H9 (cell line): Measurements from ENCODE around the gene STX17. TPM values are rescaled to one million over a fixed set of nuclear protein-coding genes. Genes with fewer than 3 reads are reported as not detected.

ENCODE experiments used
- DNase-seq: peaks from one replicate; pipeline ENCODE4 v3.0.0-alpha.2; 2017
- H2AFZ ChIP-seq: one replicate; pipeline ENCODE4 v1.6.1; 2013; ENCODE audit warnings: mild to moderate bottlenecking, low read length, control low read depth, moderate library complexity
- H2AK5ac ChIP-seq: 2 replicates; pipeline ENCODE4 v1.6.1; 2013; ENCODE audit warnings: low read length, control low read depth, mixed read lengths; ENCODE audit not compliant: insufficient read length
- H2BK120ac ChIP-seq: one replicate; pipeline ENCODE4 v1.6.1; 2013; ENCODE audit warnings: low read depth, mild to moderate bottlenecking, low read length, control low read depth, inconsistent platforms; ENCODE audit not compliant: poor library complexity, severe bottlenecking
- H2BK12ac ChIP-seq: 2 replicates; pipeline ENCODE4 v1.6.1; 2013; ENCODE audit warnings: low read length, control low read depth, mixed read lengths, low read depth; ENCODE audit not compliant: insufficient read length
- H2BK15ac ChIP-seq: 2 replicates; pipeline ENCODE4 v1.6.1; 2013; ENCODE audit warnings: low read depth, low read length, control low read depth
- H2BK20ac ChIP-seq: one replicate; pipeline ENCODE4 v1.6.1; 2013; ENCODE audit warnings: low read depth, mild to moderate bottlenecking, low read length, control low read depth, inconsistent platforms; ENCODE audit not compliant: poor library complexity, severe bottlenecking
- H2BK5ac ChIP-seq: 2 replicates; pipeline ENCODE4 v1.6.1; 2013; ENCODE audit warnings: low read length, control low read depth, mixed read lengths; ENCODE audit not compliant: insufficient read length
- H3K14ac ChIP-seq: 2 replicates; pipeline ENCODE4 v1.6.1; 2013; ENCODE audit warnings: low read length, control low read depth; ENCODE audit not compliant: insufficient read depth
- H3K18ac ChIP-seq: 2 replicates; pipeline ENCODE4 v1.6.1; 2013; ENCODE audit warnings: low read depth, mild to moderate bottlenecking, mixed read lengths, low read length, control low read depth; ENCODE audit not compliant: insufficient read length
- H3K23ac ChIP-seq: 2 replicates; pipeline ENCODE4 v1.6.1; 2013; ENCODE audit warnings: low read length, control low read depth, mixed read lengths, low read depth; ENCODE audit not compliant: insufficient read length
- H3K23me2 ChIP-seq: 2 replicates; pipeline ENCODE4 v1.6.1; 2013; ENCODE audit warnings: low read depth, mild to moderate bottlenecking, mixed read lengths, low read length, control low read depth; ENCODE audit not compliant: insufficient read length, poor library complexity, severe bottlenecking
- H3K27ac ChIP-seq: 2 replicates; pipeline ENCODE4 v1.5.1; 2013; ENCODE audit warnings: low read length, control low read depth, mixed read lengths, low read depth; ENCODE audit not compliant: insufficient read length
- H3K27me3 ChIP-seq: 2 replicates; pipeline ENCODE4 v1.6.1; 2013; ENCODE audit warnings: low read length, control low read depth, inconsistent platforms; ENCODE audit not compliant: insufficient read depth
- H3K4ac ChIP-seq: 2 replicates; pipeline ENCODE4 v1.6.1; 2013; ENCODE audit warnings: low read depth, mild to moderate bottlenecking, control low read depth, inconsistent platforms, low read length, moderate library complexity
- H3K4me1 ChIP-seq: 2 replicates; pipeline ENCODE4 v1.6.1; 2013; ENCODE audit warnings: low read length, control low read depth, inconsistent platforms; ENCODE audit not compliant: insufficient read depth
- H3K4me2 ChIP-seq: 2 replicates; pipeline ENCODE4 v1.6.1; 2013; ENCODE audit warnings: low read length, control low read depth, mixed read lengths; ENCODE audit not compliant: insufficient read length, insufficient read depth
- H3K56ac ChIP-seq: 2 replicates; pipeline ENCODE4 v1.6.1; 2013; ENCODE audit warnings: low read depth, mild to moderate bottlenecking, mixed read lengths, low read length, control low read depth; ENCODE audit not compliant: insufficient read length
- H3K79me1 ChIP-seq: 2 replicates; pipeline ENCODE4 v1.6.1; 2013; ENCODE audit warnings: low read depth, mild to moderate bottlenecking, moderate library complexity, low read length, control low read depth, inconsistent platforms; ENCODE audit not compliant: insufficient read depth, poor library complexity, severe bottlenecking
- H3K79me2 ChIP-seq: 2 replicates; pipeline ENCODE4 v1.6.1; 2013; ENCODE audit warnings: low read length, control low read depth, inconsistent platforms; ENCODE audit not compliant: insufficient read depth
- H3K9ac ChIP-seq: 2 replicates; pipeline ENCODE4 v1.6.1; 2013; ENCODE audit warnings: low read length, control low read depth, mixed read lengths; ENCODE audit not compliant: insufficient read length; ENCODE audit errors: extremely low read depth
- H3K9me3 ChIP-seq: one replicate; pipeline ENCODE4 v1.6.1; 2013; ENCODE audit warnings: low read depth, low read length, inconsistent platforms; ENCODE audit not compliant: control insufficient read depth
- H3T11ph ChIP-seq: one replicate; pipeline ENCODE4 v1.6.1; 2013; ENCODE audit warnings: mild to moderate bottlenecking, low read length, control low read depth, inconsistent platforms
- H4K20me1 ChIP-seq: one replicate; pipeline ENCODE4 v1.6.1; 2013; ENCODE audit not compliant: control insufficient read depth, insufficient read length, insufficient read depth
- H4K5ac ChIP-seq: 2 replicates; pipeline ENCODE4 v1.6.1; 2013; ENCODE audit warnings: low read depth, mild to moderate bottlenecking, mixed read lengths, low read length, control low read depth; ENCODE audit not compliant: insufficient read length
- H4K8ac ChIP-seq: replicated peaks from 2 replicates; pipeline ENCODE4 v1.6.1; 2013; ENCODE audit warnings: low read length, control low read depth, mixed read lengths, low read depth; ENCODE audit not compliant: insufficient read length
- H4K91ac ChIP-seq: 2 replicates; pipeline ENCODE4 v1.6.1; 2013; ENCODE audit warnings: low read depth, mild to moderate bottlenecking, moderate library complexity, mixed read lengths, low read length, control low read depth; ENCODE audit not compliant: insufficient read length
- H3K27ac Mint-ChIP-seq, 3 experiments: 2 replicates in 2 of 3; 3 replicates in 1 of 3; pipeline ENCODE4 v1.8.0; 2020 to 2021; ENCODE audit warnings: mixed read lengths in 3 of 3, mild to moderate bottlenecking in 1 of 3, moderate library complexity in 1 of 3
- H3K27me3 Mint-ChIP-seq: 2 replicates; pipeline ENCODE4 v1.8.0; 2021; ENCODE audit warnings: low read depth, mild to moderate bottlenecking, moderate library complexity, mixed read lengths
- H3K36me3 Mint-ChIP-seq, 3 experiments: 2 replicates in 2 of 3; 3 replicates in 1 of 3; pipeline ENCODE4 v1.8.0; 2020 to 2021; ENCODE audit warnings: low read depth in 3 of 3, mixed read lengths in 3 of 3; ENCODE audit not compliant: insufficient read depth in 1 of 3
- H3K4me1 Mint-ChIP-seq, 2 experiments: 2 replicates each; pipeline ENCODE4 v1.8.0; 2020; ENCODE audit warnings: mixed read lengths in 2 of 2
- H3K4me3 Mint-ChIP-seq, 2 experiments: 2 replicates in 1 of 2; 3 replicates in 1 of 2; pipeline ENCODE4 v1.8.0; 2020 to 2021; ENCODE audit warnings: mild to moderate bottlenecking in 2 of 2, mixed read lengths in 2 of 2, moderate library complexity in 1 of 2
- H3K9me3 Mint-ChIP-seq, 2 experiments: 2 replicates in 1 of 2; 3 replicates in 1 of 2; pipeline ENCODE4 v1.8.0; 2020; ENCODE audit warnings: mild to moderate bottlenecking in 2 of 2, mixed read lengths in 2 of 2, moderate library complexity in 1 of 2
- WGBS: extraction: QIAGEN DNeasy Blood & Tissue Kit; methylation state at CpG from one replicate; pipeline ENCODE4 v1.1.7; 2013; ENCODE audit warnings: missing lambda C conversion rate, low lambda C conversion rate, mixed read lengths; ENCODE audit not compliant: insufficient read length; ENCODE audit errors: extremely low coverage; 5-methylcytosine and 5-hydroxymethylcytosine counted together
- total RNA-seq: library from RNA; stranded (reverse); gene quantifications from 2 replicates; pipeline ENCODE4 v1.2.1, GENCODE V29; 2021
- TF ChIP-seq, protein P1 (sequence below): fragments of 200-600 bp; sonication (generic); conservative IDR thresholded peaks from 3 replicates; pipeline ENCODE4 v1.8.0; 2021; ENCODE audit warnings: antibody characterized with exemption, mild to moderate bottlenecking

Gene STX17
- total RNA-seq, 1 experiment from 2014 or later, result 21.2 TPM

DNA sequence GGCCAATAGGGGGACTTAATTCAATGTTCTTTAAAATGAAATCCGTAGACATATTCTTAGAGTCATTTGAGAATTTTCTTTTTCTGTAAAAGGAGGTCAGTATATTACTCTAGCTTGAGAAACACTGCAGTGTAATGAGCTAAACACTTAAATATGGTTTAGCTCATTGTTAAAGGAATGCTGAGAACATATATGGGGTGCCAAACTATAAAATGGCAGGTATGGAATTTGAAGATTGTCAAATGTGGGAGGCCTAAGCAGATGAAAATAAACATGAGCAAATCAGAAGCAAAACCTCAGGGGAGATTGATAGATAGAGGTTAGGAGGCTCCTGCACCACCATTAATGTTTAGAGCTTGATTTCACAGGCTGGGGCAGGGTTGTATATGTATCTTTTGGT, 57.9 kb downstream of the STX17 start:
- H3K27ac Mint-ChIP-seq, result no peak overlapping the region
- no peak overlapping the region for H2BK15ac ChIP-seq
- no peak overlapping the region for H3K4ac ChIP-seq
- no peak overlapping the region for H2BK12ac ChIP-seq
- H3K14ac ChIP-seq, result no peak overlapping the region
- H3K4me1 ChIP-seq, result no peaks in the 10 kb centered on the region
- no peak overlapping the region for H2BK120ac ChIP-seq
- no peaks in the 10 kb centered on the region; a peak in 1 of 7 replicates for H3K36me3 Mint-ChIP-seq
- H3K23me2 ChIP-seq, result peaks cover 2% of the 10 kb centered on the region
- H3T11ph ChIP-seq, result no peak overlapping the region
- no peaks in the 10 kb centered on the region for H4K20me1 ChIP-seq
- no peaks in the 10 kb centered on the region; a peak in 1 of 5 replicates for H3K9me3 Mint-ChIP-seq
- DNase-seq, result no peak
- no peak overlapping the region for H2AK5ac ChIP-seq
- no peak overlapping the region for H3K56ac ChIP-seq
- H2BK20ac ChIP-seq, result no peak overlapping the region
- H3K4me1 Mint-ChIP-seq, result peaks cover 26 to 29% of the 10 kb centered on the region in 2 experiments
- H2AFZ ChIP-seq, result no peak overlapping the region
- no peaks in the 10 kb centered on the region for H3K27me3 ChIP-seq
- H3K18ac ChIP-seq, result no peak overlapping the region
- no peaks in the 10 kb centered on the region for H3K79me2 ChIP-seq
- H3K23ac ChIP-seq, result no peak overlapping the region
- no peak overlapping the region for H3K9ac ChIP-seq
- H4K91ac ChIP-seq, result no peak overlapping the region
- no peaks in the 10 kb centered on the region for H3K79me1 ChIP-seq
- H2BK5ac ChIP-seq, result no peak overlapping the region
- no peak overlapping the region for H4K5ac ChIP-seq
- no peak overlapping the region for H3K4me3 Mint-ChIP-seq
- no peaks in the 10 kb centered on the region for H3K9me3 ChIP-seq
- no peak overlapping the region for H3K27ac ChIP-seq
- H3K27me3 Mint-ChIP-seq, result no peaks in the 10 kb centered on the region
- TF ChIP-seq, protein P1, sequence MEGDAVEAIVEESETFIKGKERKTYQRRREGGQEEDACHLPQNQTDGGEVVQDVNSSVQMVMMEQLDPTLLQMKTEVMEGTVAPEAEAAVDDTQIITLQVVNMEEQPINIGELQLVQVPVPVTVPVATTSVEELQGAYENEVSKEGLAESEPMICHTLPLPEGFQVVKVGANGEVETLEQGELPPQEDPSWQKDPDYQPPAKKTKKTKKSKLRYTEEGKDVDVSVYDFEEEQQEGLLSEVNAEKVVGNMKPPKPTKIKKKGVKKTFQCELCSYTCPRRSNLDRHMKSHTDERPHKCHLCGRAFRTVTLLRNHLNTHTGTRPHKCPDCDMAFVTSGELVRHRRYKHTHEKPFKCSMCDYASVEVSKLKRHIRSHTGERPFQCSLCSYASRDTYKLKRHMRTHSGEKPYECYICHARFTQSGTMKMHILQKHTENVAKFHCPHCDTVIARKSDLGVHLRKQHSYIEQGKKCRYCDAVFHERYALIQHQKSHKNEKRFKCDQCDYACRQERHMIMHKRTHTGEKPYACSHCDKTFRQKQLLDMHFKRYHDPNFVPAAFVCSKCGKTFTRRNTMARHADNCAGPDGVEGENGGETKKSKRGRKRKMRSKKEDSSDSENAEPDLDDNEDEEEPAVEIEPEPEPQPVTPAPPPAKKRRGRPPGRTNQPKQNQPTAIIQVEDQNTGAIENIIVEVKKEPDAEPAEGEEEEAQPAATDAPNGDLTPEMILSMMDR, result no peak
- WGBS, result no CpG with 5 or more reads among the region's 1 CpG
- no peak overlapping the region for H3K4me2 ChIP-seq
- no peak overlapping the region for H4K8ac ChIP-seq
